Lower lobe of right lung (tissue), 2 donors: ENCODE measurements around the gene C1orf87. TPM values are rescaled to one million over a fixed set of nuclear protein-coding genes. Genes with fewer than 3 reads are reported as not detected.

Experiments
- ATAC-seq, 2 donors: fragments of 200-7000 bp; cut with Tn5 transposase; one replicate each; pipeline ENCODE4 v1.9.1; 2020 to 2022; ENCODE audit warnings: mild to moderate bottlenecking in 2 of 2, moderate library complexity in 2 of 2
- DNase-seq: peaks from one replicate; pipeline ENCODE4 v3.0.0-alpha.2; 2020
- H3K27ac ChIP-seq: fragments of 200-600 bp; one replicate; pipeline ENCODE4 v1.8.0; 2022
- H3K27me3 ChIP-seq: fragments of 200-600 bp; one replicate; pipeline ENCODE4 v1.8.0; 2022; ENCODE audit warnings: low read depth
- H3K36me3 ChIP-seq: fragments of 200-600 bp; one replicate; pipeline ENCODE4 v1.8.0; 2022; ENCODE audit warnings: mild to moderate bottlenecking
- H3K4me1 ChIP-seq: fragments of 200-600 bp; one replicate; pipeline ENCODE4 v1.8.0; 2022
- H3K4me3 ChIP-seq: fragments of 200-600 bp; one replicate; pipeline ENCODE4 v1.8.0; 2022; ENCODE audit warnings: mild to moderate bottlenecking
- H3K9me3 ChIP-seq: fragments of 200-600 bp; one replicate; pipeline ENCODE4 v1.8.0; 2022
- CTCF ChIP-seq: fragments of 200-600 bp; IDR thresholded peaks from one replicate; pipeline ENCODE4 v1.8.0; 2022; ENCODE audit warnings: antibody characterized with exemption, mild to moderate bottlenecking
- intact Hi-C: fragments of 100-400 bp; cut with DNase I; formaldehyde crosslinking; loops from one replicate; pipeline ENCODE4 v1.11.0; 2022
- total RNA-seq: library from RNA; stranded (reverse); fragmentation: NEBNext Ultra II Directional; extraction: Animal tissue kit (Norgen Biotek cat#: 25700); gene quantifications from one replicate; pipeline ENCODE4 v1.2.1, GENCODE V29; 2021
- donor health status: DM: no; HTN: yes; CAD: no; lungs with severe emphysema.

The C1orf87 gene
- total RNA-seq, 1 donor from 2014 or later, result 7.4 TPM

- Histone ChIP-seq H3K27ac (no peak overlapping the region), H3K9me3 (no peaks in the 10 kb centered on the region), H3K27me3 (no peaks in the 10 kb centered on the region), H3K4me3 (no peak overlapping the region), H3K36me3 (no peaks in the 10 kb centered on the region), H3K4me1 (no peaks in the 10 kb centered on the region)
- DNase-seq (no peak), ATAC-seq (no peak)
- intact Hi-C loops, result no loop called here
- no peak for TF ChIP-seq CTCF
Observed at GRCh38 chr1:59949648-59950047, 123.9 kb downstream of the C1orf87 start.

DNA sequence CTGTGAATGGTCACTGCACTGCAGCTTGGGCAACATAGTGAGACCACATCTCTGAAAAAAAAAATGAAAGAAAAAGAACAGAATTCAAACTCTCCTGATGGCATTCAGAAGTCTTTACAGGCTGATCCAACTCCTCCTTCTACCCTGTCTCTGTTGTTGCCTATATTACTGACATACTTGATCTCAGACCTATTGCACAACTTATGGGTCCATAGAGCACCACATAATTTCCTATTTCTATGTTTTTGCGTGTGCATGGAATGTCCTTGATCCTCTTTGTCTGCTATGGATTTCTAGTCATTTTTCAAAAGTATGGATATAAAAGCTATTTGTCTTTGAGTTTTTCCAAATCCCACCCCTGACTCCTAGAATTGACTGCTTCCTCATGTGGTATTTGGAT is 124.6 kb downstream of the C1orf87 start:
- H3K4me3 ChIP-seq, result no peak overlapping the region
- ATAC-seq, result no peak
- H3K4me1 ChIP-seq, result no peaks in the 10 kb centered on the region
- H3K27me3 ChIP-seq, result no peaks in the 10 kb centered on the region
- intact Hi-C loops, result no loop called here
- no peak for TF ChIP-seq CTCF
- no peak for DNase-seq
- no peaks in the 10 kb centered on the region for H3K9me3 ChIP-seq
- no peak overlapping the region for H3K27ac ChIP-seq
- H3K36me3 ChIP-seq, result no peaks in the 10 kb centered on the region

DNA sequence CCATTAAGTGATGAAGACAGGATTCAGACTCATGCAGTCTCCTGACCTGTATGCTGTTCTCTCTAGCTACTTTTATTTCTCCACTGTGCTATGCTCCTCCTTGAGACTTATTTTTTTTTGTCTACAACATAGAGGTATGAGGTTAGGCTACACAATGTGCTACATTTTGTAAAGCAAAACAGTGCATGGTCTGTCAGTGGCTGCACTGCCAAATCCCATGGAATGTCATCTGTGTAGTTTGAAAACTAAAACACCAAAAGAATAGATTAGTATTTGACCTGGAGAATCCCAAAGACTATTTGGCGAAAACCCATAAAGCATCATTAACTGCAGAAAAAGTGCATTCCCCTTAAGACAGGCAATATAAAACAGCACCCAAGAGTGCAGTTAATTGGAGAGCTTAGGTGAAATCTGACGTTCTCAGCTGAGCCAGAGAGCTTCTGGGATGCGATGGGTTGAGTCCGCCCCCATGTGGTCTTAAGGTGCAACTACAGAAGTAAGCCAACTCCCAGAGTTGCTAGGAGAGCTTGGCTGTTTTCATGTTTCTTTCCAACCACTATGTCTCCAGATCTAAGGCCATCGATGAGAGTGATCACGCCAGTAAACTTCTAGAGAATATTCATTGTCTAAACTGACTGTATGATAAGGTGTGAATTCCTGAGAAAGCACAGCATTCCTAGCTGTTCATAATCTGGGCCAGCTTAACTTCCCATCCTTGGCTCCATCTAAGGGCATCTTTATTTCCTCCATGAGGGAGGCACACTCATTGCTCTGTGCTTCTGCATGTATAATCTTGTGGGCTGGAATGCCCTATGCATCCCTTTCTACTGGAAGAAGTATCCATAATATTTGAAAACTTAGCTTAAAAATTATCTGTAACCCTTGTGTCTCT is 126.3 kb downstream of the C1orf87 start:
- intact Hi-C loops, result no loop called here
- no peaks in the 10 kb centered on the region for H3K36me3 ChIP-seq
- peak; percentile 92 for TF ChIP-seq CTCF

DNA sequence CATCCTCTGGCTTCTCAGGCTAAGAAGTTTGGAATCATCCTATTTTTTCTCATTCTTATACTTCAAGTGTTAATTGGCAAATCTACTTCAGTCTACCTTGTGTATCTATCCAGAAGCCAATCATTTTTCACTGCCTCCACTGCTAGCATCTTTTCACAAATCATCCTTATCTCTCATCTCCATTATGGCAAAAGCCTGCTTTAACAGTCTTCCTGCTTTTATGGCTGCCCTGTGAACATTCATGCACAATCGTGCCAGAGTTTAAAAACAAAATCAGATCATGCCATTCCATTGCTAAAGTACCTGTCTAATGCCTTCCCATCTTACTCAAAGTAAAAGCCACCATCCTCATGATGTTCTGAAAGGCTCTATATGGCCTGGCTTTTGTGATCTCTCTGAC is 127.8 kb downstream of the C1orf87 start:
- Histone ChIP-seq H3K36me3 (no peaks in the 10 kb centered on the region), H3K4me3 (no peak overlapping the region), H3K9me3 (no peaks in the 10 kb centered on the region), H3K4me1 (no peaks in the 10 kb centered on the region), H3K27me3 (no peaks in the 10 kb centered on the region), H3K27ac (no peak overlapping the region)
- DNase-seq (no peak), ATAC-seq (no peak)
- no peak for TF ChIP-seq CTCF
- intact Hi-C loops, result no loop called here

More for the DNA sequence above, 126.3 kb downstream of the C1orf87 start:
- peak; percentile 91 to 92 for ATAC-seq
- H3K27ac ChIP-seq, result no peak overlapping the region
- H3K9me3 ChIP-seq, result no peaks in the 10 kb centered on the region
- DNase-seq, result peak; percentile 51
- no peak overlapping the region for H3K4me3 ChIP-seq
- no peaks in the 10 kb centered on the region for H3K4me1 ChIP-seq
- H3K27me3 ChIP-seq, result no peaks in the 10 kb centered on the region

Other genes with a start within 250 kb of the C1orf87 start
- gene CYP2J2, start 147.0 kb downstream of the C1orf87 start, total RNA-seq, result 2.7 TPM